Measurements from ENCODE around the gene SLC25A1.

Gene SLC25A1

DNA sequence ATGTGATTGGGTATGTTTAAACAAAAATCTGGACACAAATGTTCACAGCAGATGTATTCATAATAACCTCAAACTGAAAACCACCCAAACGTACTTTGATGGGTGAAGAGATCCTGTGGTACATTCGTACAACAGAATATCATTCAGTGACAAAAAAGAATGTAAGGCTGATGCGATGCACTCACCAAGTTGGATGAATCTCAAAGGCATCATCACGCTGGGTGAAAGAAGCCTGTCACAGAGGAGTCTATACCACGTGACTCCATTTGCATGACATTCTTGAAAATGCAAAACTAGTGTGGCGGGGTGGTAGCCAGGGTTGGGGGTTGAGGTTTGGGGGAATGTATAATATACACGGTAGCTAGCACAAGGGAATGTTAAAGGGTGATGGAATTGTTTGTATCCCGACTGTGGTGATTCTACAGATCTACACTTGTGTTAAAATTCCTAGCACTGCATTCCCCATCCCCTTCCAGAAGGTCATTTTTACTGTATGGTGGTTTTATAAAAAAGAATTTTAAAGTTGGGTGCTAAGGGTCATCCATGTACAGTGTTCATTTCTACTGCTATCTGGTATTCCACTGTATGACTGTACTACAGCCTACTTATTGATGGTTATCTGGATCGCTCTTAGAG lies 35.0 kb upstream of the SLC25A1 start:
- TF ChIP-seq, protein P1, sequence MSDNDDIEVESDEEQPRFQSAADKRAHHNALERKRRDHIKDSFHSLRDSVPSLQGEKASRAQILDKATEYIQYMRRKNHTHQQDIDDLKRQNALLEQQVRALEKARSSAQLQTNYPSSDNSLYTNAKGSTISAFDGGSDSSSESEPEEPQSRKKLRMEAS (IDR thresholded peaks at IDR 0.05), result no peak
- no peak for TF ChIP-seq TAF1 (IDR thresholded peaks at IDR 0.05; ENCODE audit: low read depth)
- no peak for TF ChIP-seq NFIC (IDR thresholded peaks at IDR 0.05)
- no peak for TF ChIP-seq YY1 (IDR thresholded peaks at IDR 0.05; ENCODE audit: low read depth)
- TF ChIP-seq ZBTB7A (IDR thresholded peaks at IDR 0.05; ENCODE audit: low read depth), result no peak
- no peak for TF ChIP-seq TCF12 (IDR thresholded peaks at IDR 0.05; ENCODE audit: low read depth)
- TF ChIP-seq CEBPB (IDR thresholded peaks at IDR 0.05), result no peak
- no peak for TF ChIP-seq FOXM1 (IDR thresholded peaks at IDR 0.05; ENCODE audit: borderline replicate concordance, low read depth)
- TF ChIP-seq EP300 (IDR thresholded peaks at IDR 0.05; ENCODE audit: borderline replicate concordance), result no peak
- no peak for TF ChIP-seq RAD21 (IDR thresholded peaks at IDR 0.05; ENCODE audit: low read depth)
- TF ChIP-seq, protein P2, sequence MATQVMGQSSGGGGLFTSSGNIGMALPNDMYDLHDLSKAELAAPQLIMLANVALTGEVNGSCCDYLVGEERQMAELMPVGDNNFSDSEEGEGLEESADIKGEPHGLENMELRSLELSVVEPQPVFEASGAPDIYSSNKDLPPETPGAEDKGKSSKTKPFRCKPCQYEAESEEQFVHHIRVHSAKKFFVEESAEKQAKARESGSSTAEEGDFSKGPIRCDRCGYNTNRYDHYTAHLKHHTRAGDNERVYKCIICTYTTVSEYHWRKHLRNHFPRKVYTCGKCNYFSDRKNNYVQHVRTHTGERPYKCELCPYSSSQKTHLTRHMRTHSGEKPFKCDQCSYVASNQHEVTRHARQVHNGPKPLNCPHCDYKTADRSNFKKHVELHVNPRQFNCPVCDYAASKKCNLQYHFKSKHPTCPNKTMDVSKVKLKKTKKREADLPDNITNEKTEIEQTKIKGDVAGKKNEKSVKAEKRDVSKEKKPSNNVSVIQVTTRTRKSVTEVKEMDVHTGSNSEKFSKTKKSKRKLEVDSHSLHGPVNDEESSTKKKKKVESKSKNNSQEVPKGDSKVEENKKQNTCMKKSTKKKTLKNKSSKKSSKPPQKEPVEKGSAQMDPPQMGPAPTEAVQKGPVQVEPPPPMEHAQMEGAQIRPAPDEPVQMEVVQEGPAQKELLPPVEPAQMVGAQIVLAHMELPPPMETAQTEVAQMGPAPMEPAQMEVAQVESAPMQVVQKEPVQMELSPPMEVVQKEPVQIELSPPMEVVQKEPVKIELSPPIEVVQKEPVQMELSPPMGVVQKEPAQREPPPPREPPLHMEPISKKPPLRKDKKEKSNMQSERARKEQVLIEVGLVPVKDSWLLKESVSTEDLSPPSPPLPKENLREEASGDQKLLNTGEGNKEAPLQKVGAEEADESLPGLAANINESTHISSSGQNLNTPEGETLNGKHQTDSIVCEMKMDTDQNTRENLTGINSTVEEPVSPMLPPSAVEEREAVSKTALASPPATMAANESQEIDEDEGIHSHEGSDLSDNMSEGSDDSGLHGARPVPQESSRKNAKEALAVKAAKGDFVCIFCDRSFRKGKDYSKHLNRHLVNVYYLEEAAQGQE (IDR thresholded peaks at IDR 0.05; ENCODE audit: low read depth), result no peak
- TF ChIP-seq EGR1 (IDR thresholded peaks at IDR 0.05), result no peak
- TF ChIP-seq CREB1 (IDR thresholded peaks at IDR 0.05; ENCODE audit: low read depth), result no peak
- no peak for TF ChIP-seq TEAD4 (IDR thresholded peaks at IDR 0.05)
- TF ChIP-seq, protein P3, sequence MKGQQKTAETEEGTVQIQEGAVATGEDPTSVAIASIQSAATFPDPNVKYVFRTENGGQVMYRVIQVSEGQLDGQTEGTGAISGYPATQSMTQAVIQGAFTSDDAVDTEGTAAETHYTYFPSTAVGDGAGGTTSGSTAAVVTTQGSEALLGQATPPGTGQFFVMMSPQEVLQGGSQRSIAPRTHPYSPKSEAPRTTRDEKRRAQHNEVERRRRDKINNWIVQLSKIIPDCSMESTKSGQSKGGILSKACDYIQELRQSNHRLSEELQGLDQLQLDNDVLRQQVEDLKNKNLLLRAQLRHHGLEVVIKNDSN (IDR thresholded peaks at IDR 0.05), result no peak

DNA sequence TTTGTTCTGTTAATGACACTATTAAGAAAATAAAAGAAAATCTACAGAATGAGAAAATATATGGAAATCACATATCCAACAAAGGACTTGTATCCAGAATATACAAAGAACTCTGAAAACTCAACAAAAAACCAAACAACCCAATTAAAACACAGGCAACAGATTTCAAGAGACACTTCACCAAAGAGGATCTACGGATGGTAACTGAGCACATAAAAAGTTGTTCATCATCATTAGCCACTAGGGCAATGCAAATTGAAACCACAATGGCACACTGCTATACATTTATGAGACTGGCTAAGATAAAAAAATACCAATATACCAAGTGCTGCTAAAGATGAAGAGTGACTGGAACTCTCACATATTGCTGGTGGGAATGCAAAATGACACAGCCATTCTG lies 34.5 kb upstream of the SLC25A1 start:
- TF ChIP-seq NFIC (IDR thresholded peaks at IDR 0.05), result no peak

DNA sequence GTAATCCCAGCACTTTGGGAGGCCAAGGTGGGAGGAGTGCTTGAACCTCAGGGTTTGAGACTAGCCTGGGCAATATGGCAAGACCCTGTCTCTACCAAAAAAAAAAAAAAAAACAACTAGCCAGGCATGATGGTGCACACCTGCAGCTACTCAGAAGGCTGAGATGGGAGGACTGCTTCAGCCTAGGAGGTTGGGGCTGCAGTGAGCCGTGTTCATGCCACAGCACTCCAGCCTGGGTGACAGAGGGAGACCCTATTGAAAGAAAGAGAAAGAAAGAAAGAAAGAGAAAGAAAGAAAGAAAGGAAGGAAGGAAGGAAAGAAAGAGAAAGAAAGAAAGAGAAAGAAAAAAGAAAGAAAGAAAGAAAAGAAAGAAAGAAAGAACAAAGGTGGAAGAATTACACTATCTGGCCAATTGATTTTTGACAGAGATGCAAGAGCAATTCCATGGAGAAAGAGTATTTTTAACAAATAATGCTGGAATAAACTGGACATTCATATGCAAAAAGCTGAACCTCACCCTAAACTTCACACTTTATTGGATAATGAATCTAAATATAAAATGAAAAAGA lies 33.9 kb upstream of the SLC25A1 start:
- TF ChIP-seq RAD21 (IDR thresholded peaks at IDR 0.05; ENCODE audit: low read depth) (no peak), TCF12 (IDR thresholded peaks at IDR 0.05; ENCODE audit: low read depth) (no peak), CEBPB (IDR thresholded peaks at IDR 0.05) (no peak)
- TF ChIP-seq, protein P2 (IDR thresholded peaks at IDR 0.05; ENCODE audit: low read depth), result no peak
- TF ChIP-seq, protein P1 (IDR thresholded peaks at IDR 0.05), result no peak

DNA sequence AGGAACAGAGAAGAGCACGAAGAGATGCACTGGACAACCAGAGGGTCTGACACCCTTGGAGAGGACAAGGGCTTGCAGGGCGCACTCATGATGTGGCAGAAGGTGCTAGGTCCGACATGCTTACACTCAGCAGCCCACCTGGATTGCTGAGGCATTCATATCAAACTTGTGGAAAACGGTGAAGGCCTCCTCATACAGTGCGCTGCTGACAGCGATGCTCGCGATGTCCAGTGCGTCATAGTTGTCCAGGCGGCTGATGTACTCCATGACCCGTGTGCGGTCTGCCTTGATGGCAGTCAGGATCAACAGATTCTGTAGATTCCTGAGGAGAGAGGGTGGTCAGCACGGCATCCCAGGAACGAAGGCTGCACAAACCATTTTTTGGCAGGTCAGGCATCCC lies 31.7 kb upstream of the SLC25A1 start:
- TF ChIP-seq YY1 (IDR thresholded peaks at IDR 0.05; ENCODE audit: low read depth) (no peak), CREB1 (IDR thresholded peaks at IDR 0.05; ENCODE audit: low read depth) (no peak), EP300 (IDR thresholded peaks at IDR 0.05; ENCODE audit: borderline replicate concordance) (no peak), EGR1 (IDR thresholded peaks at IDR 0.05) (no peak), ZBTB7A (IDR thresholded peaks at IDR 0.05; ENCODE audit: low read depth) (no peak), TAF1 (IDR thresholded peaks at IDR 0.05; ENCODE audit: low read depth) (no peak), CEBPB (IDR thresholded peaks at IDR 0.05) (no peak), TCF12 (IDR thresholded peaks at IDR 0.05; ENCODE audit: low read depth) (no peak), RAD21 (IDR thresholded peaks at IDR 0.05; ENCODE audit: low read depth) (no peak), TEAD4 (IDR thresholded peaks at IDR 0.05) (no peak), FOXM1 (IDR thresholded peaks at IDR 0.05; ENCODE audit: borderline replicate concordance, low read depth) (no peak), NFIC (IDR thresholded peaks at IDR 0.05) (no peak)
- TF ChIP-seq, protein P2 (IDR thresholded peaks at IDR 0.05; ENCODE audit: low read depth), result no peak
- TF ChIP-seq, protein P3 (IDR thresholded peaks at IDR 0.05), result no peak
- TF ChIP-seq, protein P1 (IDR thresholded peaks at IDR 0.05), result no peak

Measured in Ishikawa (cell line).